ENCODE measurements around the gene MTHFD1L.

The MTHFD1L gene

DNA sequence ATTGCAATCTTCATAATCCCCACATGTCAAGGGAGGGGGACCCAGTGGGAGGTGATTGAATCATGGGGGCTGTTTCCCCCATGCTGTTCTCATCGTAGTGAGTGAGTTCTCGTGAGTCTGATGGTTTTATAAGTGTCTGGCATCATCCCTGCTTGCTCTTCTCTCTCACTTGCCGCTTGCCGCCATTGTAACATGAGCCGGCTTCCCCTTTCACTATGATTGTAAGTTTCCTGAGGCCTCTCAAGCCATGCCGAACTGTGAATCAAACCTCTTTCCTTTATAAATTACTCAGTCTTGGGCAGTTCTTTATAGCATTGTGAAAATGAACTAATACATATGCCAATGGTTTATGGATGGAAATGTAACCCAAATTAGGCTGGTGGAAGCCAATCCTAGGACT, 264.8 kb downstream of the MTHFD1L start:
- ChIA-PET POLR2A (no interaction called here), CTCF (no interaction called here)
- TF ChIP-seq HDGF (IDR thresholded peaks at IDR 0.05; ENCODE audit: borderline replicate concordance) (no peak), LEF1 (IDR thresholded peaks at IDR 0.05; ENCODE audit: borderline replicate concordance) (no peak), FOXM1 (IDR thresholded peaks at IDR 0.05; ENCODE audit: borderline replicate concordance) (no peak), SP1 (IDR thresholded peaks at IDR 0.05) (no peak), ELF4 (IDR thresholded peaks at IDR 0.05) (no peak), SUZ12 (IDR thresholded peaks at IDR 0.05) (no peak), BHLHE40 (IDR thresholded peaks at IDR 0.05; ENCODE audit: borderline replicate concordance) (no peak), L3MBTL2 (conservative IDR thresholded peaks at IDR 0.05) (no peak), CTBP1 (IDR thresholded peaks at IDR 0.05; ENCODE audit: borderline replicate concordance) (no peak)
- TF ChIP-seq, protein P1, sequence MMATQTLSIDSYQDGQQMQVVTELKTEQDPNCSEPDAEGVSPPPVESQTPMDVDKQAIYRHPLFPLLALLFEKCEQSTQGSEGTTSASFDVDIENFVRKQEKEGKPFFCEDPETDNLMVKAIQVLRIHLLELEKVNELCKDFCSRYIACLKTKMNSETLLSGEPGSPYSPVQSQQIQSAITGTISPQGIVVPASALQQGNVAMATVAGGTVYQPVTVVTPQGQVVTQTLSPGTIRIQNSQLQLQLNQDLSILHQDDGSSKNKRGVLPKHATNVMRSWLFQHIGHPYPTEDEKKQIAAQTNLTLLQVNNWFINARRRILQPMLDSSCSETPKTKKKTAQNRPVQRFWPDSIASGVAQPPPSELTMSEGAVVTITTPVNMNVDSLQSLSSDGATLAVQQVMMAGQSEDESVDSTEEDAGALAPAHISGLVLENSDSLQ (IDR thresholded peaks at IDR 0.05): no peak
- DNase-seq (ENCODE audit: extremely low spot score): no peak

DNA sequence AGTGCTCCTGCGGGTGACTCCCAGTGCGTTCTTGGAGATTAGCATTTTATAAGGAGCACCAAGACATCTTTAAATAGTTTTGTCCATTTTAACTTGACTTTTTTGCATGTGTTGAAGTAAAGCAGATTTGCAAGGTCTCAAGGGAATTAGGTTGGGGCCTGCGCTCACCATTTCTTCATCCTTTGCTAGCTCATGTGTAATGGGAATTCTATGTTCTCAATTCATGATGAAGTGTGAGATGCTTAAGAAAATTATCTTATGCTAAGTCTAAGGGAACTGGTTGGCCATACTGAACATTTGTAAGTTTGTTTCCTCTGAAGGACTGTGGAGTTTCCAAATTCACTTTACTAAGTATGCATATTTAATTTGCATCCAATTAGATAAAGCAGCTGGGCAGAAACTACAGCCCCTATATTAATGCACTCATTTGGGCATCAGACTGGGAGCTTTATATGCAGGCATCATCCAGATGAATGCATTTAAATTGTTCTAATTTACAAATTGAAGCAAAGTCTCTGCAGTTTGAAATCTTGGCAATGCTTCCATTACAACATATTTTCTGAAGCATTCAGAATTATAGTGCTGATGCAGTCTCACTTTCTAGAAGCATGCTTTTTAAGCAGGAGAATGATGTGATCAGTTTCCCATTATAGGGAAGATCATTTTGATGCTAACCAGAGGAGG, 266.0 kb downstream of the MTHFD1L start:
- ChIA-PET POLR2A (no interaction called here), CTCF (no interaction called here)
- TF ChIP-seq CTBP1 (IDR thresholded peaks at IDR 0.05; ENCODE audit: borderline replicate concordance) (no peak), TARDBP (IDR thresholded peaks at IDR 0.05) (no peak), NFRKB (IDR thresholded peaks at IDR 0.05) (no peak), FOXA1 (IDR thresholded peaks at IDR 0.05) (no peak), FOXM1 (IDR thresholded peaks at IDR 0.05; ENCODE audit: borderline replicate concordance) (no peak)
- DNase-seq (ENCODE audit: extremely low spot score): no peak

DNA sequence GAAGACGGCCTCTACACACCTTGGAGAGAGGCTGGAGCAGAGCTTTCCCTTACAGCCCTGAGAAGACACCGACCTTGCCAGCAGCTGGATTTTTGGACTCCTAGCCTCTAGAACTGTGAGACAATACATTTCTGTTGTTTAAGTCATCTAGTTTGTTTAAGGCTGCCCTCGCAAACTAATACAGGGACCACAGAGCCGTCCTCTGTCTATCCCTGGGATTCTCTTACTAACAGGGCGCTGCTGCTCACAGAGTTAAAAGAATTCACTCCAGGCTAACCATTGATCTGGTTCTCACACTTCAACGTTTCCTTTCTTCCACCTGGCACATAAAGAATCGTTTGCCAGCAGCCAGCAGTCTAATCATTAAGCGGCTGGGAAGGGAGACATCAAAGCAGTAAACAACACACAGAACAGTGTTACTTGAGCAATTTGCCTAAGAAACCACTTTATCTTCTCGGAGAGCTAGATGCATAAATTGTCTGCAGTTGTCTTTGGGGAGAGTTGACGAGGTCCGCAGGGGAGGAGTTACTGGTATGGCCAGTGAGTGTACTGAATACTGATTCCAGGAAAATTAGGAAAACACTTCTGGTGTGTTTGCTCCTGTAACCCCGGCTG, 270.7 kb downstream of the MTHFD1L start:
- POLR2A ChIA-PET: no interaction called here
- DNase-seq (ENCODE audit: extremely low spot score): no peak
- TF ChIP-seq FOXM1 (IDR thresholded peaks at IDR 0.05; ENCODE audit: borderline replicate concordance): no peak
- no peak for TF ChIP-seq LEF1 (IDR thresholded peaks at IDR 0.05; ENCODE audit: borderline replicate concordance)
- TF ChIP-seq NFRKB (IDR thresholded peaks at IDR 0.05): no peak
- no peak for TF ChIP-seq ARNT (IDR thresholded peaks at IDR 0.05)
- TF ChIP-seq SP1 (IDR thresholded peaks at IDR 0.05): no peak
- no peak for TF ChIP-seq CTBP1 (IDR thresholded peaks at IDR 0.05; ENCODE audit: borderline replicate concordance)
- TF ChIP-seq ZNF384 (IDR thresholded peaks at IDR 0.05): no peak
- no peak for TF ChIP-seq FOXK2 (IDR thresholded peaks at IDR 0.05)
- no peak for TF ChIP-seq HDGF (IDR thresholded peaks at IDR 0.05; ENCODE audit: borderline replicate concordance)
- no peak for TF ChIP-seq L3MBTL2 (conservative IDR thresholded peaks at IDR 0.05)
- TF ChIP-seq SUZ12 (IDR thresholded peaks at IDR 0.05): no peak
- TF ChIP-seq TARDBP (IDR thresholded peaks at IDR 0.05): no peak
- no peak for TF ChIP-seq ELF4 (IDR thresholded peaks at IDR 0.05)
- TF ChIP-seq BHLHE40 (IDR thresholded peaks at IDR 0.05; ENCODE audit: borderline replicate concordance): no peak
- TF ChIP-seq, protein P1 (IDR thresholded peaks at IDR 0.05): no peak
- no peak for TF ChIP-seq FOXA1 (IDR thresholded peaks at IDR 0.05)
- CTCF ChIA-PET: interaction anchor here (0.5 kb wide), 1 partner anchor 744 kb away, joined by 4 read pairs; no protein-coding TSS in a partner anchor

DNA sequence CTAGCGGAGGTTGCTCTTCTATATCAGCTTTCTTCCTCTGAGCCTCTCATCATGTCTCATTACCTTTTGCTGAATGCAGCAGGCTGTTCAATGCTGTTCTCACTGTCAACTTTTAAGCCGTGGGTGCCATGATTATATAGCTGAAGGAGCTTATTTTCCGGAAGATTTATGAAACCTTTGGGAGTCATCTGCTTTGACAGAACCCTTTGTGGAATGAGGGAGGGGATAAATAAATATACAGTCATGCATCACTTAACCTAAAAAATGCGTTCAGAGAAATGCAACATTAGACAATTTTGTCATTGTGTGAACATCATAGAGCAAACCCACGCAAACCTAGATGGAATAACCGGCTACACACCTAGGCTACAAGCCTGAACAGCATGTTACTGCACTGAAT, 272.0 kb downstream of the MTHFD1L start:
- ChIA-PET CTCF (no interaction called here), POLR2A (no interaction called here)
- DNase-seq (ENCODE audit: extremely low spot score): no peak
- TF ChIP-seq SUZ12 (IDR thresholded peaks at IDR 0.05) (no peak), L3MBTL2 (conservative IDR thresholded peaks at IDR 0.05) (no peak), FOXK2 (IDR thresholded peaks at IDR 0.05) (no peak)

DNA sequence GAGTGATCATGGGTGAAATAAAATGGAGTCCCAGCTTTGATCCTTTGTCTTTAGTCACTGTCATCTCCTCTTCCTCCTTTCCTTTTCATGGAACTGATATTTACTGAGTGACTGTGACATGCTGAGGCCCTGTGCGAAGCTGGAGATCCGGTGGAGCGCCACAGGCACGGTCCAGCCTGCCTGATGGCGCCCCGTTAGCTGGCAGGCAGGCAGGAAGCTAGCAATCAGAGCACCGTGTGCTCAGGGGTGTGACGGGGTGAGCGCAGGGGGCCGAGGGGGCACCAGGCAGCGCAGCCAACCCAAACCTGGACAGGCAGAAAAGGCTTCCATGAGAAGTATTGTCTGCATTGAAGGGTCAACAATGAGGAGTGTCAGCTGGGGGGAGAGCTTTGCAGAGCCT, 274.0 kb downstream of the MTHFD1L start:
- no peak for TF ChIP-seq HDGF (IDR thresholded peaks at IDR 0.05; ENCODE audit: borderline replicate concordance)
- ChIA-PET CTCF (no interaction called here), POLR2A (no interaction called here)
- no peak for DNase-seq (ENCODE audit: extremely low spot score)

DNA sequence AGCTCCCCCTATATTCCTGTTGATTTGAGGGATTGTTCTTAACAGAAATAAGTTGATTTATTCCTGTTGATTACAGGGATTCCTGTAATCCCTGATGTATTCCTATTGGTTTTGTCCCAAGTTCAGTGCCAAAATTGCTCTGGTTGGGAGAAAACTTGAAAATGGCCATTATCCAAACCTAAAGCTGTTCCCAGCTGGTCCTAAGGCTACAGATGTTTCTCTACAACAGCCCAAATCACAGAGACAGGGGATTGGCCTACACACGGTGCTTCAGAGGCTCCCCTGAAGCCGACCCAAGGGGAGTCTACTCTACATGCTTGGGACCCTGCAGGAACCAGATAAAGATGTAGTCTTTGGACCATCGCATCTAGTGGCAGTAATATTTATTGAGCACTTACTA, 275.3 kb downstream of the MTHFD1L start:
- DNase-seq (ENCODE audit: extremely low spot score): no peak
- TF ChIP-seq ELF4 (IDR thresholded peaks at IDR 0.05): no peak
- TF ChIP-seq SP1 (IDR thresholded peaks at IDR 0.05): no peak
- TF ChIP-seq ARNT (IDR thresholded peaks at IDR 0.05): no peak
- no peak for TF ChIP-seq FOXM1 (IDR thresholded peaks at IDR 0.05; ENCODE audit: borderline replicate concordance)
- no peak for TF ChIP-seq ZNF384 (IDR thresholded peaks at IDR 0.05)
- TF ChIP-seq, protein P1 (IDR thresholded peaks at IDR 0.05): no peak
- no peak for TF ChIP-seq CTBP1 (IDR thresholded peaks at IDR 0.05; ENCODE audit: borderline replicate concordance)
- TF ChIP-seq NFRKB (IDR thresholded peaks at IDR 0.05): no peak
- TF ChIP-seq FOXK2 (IDR thresholded peaks at IDR 0.05): no peak
- TF ChIP-seq FOXA1 (IDR thresholded peaks at IDR 0.05): no peak
- TF ChIP-seq TARDBP (IDR thresholded peaks at IDR 0.05): no peak
- no peak for TF ChIP-seq LEF1 (IDR thresholded peaks at IDR 0.05; ENCODE audit: borderline replicate concordance)
- TF ChIP-seq HDGF (IDR thresholded peaks at IDR 0.05; ENCODE audit: borderline replicate concordance): no peak
- no peak for TF ChIP-seq SUZ12 (IDR thresholded peaks at IDR 0.05)
- ChIA-PET POLR2A (no interaction called here), CTCF (no interaction called here)

DNA sequence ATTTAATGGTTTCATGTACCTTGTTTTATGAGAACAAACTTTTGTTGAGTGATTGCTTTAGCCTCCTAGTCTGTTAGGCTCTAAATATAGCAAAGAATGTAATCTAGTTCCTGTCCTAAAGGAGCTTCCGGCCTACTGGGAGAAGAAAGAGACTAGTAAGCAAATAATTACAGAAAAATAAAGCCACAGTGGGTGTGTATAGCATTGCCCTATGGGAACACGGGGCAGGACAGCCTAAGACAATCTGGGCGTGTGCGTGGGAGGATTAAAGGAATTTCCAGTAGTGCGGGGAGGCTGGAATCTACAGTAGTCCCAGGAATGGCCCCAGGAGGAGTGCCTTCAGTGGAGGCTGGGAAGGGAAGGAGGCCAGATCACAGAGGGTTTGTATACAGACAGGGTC, 276.2 kb downstream of the MTHFD1L start:
- CTCF ChIA-PET: no interaction called here
- no peak for DNase-seq (ENCODE audit: extremely low spot score)
- POLR2A ChIA-PET: no interaction called here
- TF ChIP-seq L3MBTL2 (conservative IDR thresholded peaks at IDR 0.05) (no peak), NFRKB (IDR thresholded peaks at IDR 0.05) (no peak), ELF4 (IDR thresholded peaks at IDR 0.05) (no peak), FOXK2 (IDR thresholded peaks at IDR 0.05) (no peak), TARDBP (IDR thresholded peaks at IDR 0.05) (no peak), FOXA1 (IDR thresholded peaks at IDR 0.05) (no peak), SP1 (IDR thresholded peaks at IDR 0.05) (no peak), SUZ12 (IDR thresholded peaks at IDR 0.05) (no peak), BHLHE40 (IDR thresholded peaks at IDR 0.05; ENCODE audit: borderline replicate concordance) (no peak), CTBP1 (IDR thresholded peaks at IDR 0.05; ENCODE audit: borderline replicate concordance) (no peak), ARNT (IDR thresholded peaks at IDR 0.05) (no peak), HDGF (IDR thresholded peaks at IDR 0.05; ENCODE audit: borderline replicate concordance) (no peak)
